Muscle of leg (tissue), 11 donors: ENCODE data around the gene AGBL1. TPM values are rescaled to one million over a fixed set of nuclear protein-coding genes. Genes with fewer than 3 reads are reported as not detected.
A peak's percentile ranks its signal among the peaks of the same experiment; 100 is the strongest.

ENCODE experiments used
- DNase-seq: peaks from one replicate; pipeline ENCODE4 v3.0.0; 2013
- H3K27ac ChIP-seq: one replicate; pipeline ENCODE4 v1.5.1; 2013; ENCODE audit warnings: mild to moderate bottlenecking, low read length, control low read depth
- H3K27me3 ChIP-seq: one replicate; pipeline ENCODE4 v1.6.1; 2013; ENCODE audit warnings: low read length; ENCODE audit not compliant: control insufficient read depth, insufficient read depth
- H3K36me3 ChIP-seq: one replicate; pipeline ENCODE4 v1.6.1; 2013; ENCODE audit warnings: low read length; ENCODE audit not compliant: control insufficient read depth, insufficient read depth
- H3K4me1 ChIP-seq: one replicate; pipeline ENCODE4 v1.6.1; 2013; ENCODE audit warnings: low read length; ENCODE audit not compliant: control insufficient read depth, insufficient read depth
- H3K4me3 ChIP-seq: one replicate; pipeline ENCODE4 v1.5.1; 2013; ENCODE audit warnings: low read length, control low read depth
- H3K9me3 ChIP-seq: replicated peaks from 2 replicates; pipeline ENCODE4 v1.6.1; 2013; ENCODE audit warnings: low read depth, low read length; ENCODE audit not compliant: control insufficient read depth
- WGBS: methylation state at CpG from one replicate; pipeline ENCODE4 v1.1.5; 2013; ENCODE audit warnings: missing lambda C conversion rate; ENCODE audit not compliant: insufficient coverage; 5-methylcytosine and 5-hydroxymethylcytosine counted together
- polyA plus RNA-seq, 8 donors: library from polyadenylated mRNA; unstranded; fragments of 120-200 nt; gene quantifications; one replicate each; pipeline versions ENCODE4 v1.2.1 to v1.2.3, GENCODE V29; 2013; ENCODE audit warnings: inconsistent platforms in 1 of 8, low replicate concordance in 1 of 8; ENCODE audit not compliant: insufficient read length in 8 of 8, insufficient read depth in 1 of 8
- total RNA-seq: library from RNA; stranded (reverse); fragments of 120-200 nt; gene quantifications from one replicate; pipeline ENCODE4 v1.2.4, GENCODE V29; 2013

The AGBL1 gene
- total and polyA plus RNA-seq, 9 donors: 6.0 to 18.1 (median 7.9) TPM

DNA sequence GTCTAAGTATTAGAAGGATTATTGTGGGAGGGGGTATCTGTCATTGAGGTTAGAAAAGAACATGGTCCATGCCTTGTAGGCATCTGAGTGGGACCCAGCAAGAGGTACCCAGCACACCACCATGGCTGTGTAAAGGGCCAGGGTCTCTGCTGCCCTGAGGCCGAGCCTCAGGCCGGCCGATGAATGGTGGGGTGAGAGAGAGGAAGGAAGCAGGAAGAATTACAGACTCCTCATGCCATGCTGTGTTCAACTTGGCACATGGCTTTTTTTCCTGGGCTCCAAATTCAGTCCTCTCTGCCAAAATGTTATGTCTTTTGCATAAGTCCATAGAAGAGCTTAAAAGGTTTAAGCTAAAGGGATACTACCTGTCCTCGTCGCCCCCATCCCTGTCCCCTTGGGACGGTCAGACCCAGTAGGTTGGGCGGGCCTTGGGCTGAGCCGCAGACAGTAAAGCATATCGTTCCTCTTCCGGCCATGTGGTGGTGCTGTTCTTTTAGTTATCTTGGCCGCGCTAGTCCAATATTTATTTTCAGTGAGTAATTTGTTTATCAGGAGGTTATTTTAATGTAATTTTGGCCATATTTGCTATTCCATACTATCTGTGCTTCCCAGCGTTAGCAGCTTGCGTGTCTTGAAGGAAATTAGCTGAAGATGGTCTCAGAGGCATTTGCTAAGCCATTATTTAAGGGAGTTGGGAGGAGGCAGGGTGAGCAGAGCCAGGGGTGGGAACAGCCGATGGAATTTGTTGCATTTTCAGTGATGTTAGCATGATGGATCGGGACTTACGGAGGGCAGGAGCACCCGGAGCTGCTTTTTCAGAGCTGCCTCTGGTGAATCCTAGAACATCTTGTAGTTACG is 152.4 kb downstream of the AGBL1 start:
- DNase-seq: peak; percentile 82
- H3K27me3 ChIP-seq: no peaks in the 10 kb centered on the region
- no peaks in the 10 kb centered on the region for H3K36me3 ChIP-seq
- H3K27ac ChIP-seq: no peak overlapping the region
- H3K4me1 ChIP-seq: peaks cover 12% of the 10 kb centered on the region
- H3K9me3 ChIP-seq: no peaks in the 10 kb centered on the region
- WGBS: 7% methylated on average over 8 of the region's 19 CpGs
- no peak overlapping the region for H3K4me3 ChIP-seq

DNA sequence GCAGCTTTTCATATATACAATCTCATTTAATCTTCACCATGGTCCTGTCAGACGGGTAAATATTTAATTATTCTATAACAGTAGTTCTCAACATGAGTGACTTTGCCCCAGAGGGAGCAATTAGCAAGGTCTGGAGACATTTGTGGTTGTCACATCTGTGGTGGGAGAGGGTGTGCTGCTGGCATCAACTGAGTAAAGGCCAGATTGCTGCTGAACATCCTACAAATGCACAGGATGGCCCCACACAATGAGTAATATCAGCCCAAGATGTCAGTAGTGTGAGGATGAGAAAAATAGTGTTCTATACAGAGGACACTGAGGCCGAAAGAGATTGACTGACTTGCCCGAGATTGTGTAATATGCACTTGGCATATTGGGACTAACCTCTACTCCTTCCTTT is 156.0 kb downstream of the AGBL1 start:
- no peak for DNase-seq
- Histone ChIP-seq H3K36me3 (no peaks in the 10 kb centered on the region), H3K4me3 (no peak overlapping the region), H3K9me3 (no peaks in the 10 kb centered on the region), H3K4me1 (peaks cover 7% of the 10 kb centered on the region), H3K27me3 (no peaks in the 10 kb centered on the region), H3K27ac (no peak overlapping the region)
- WGBS: no CpG with 5 or more reads among the region's 3 CpGs

DNA sequence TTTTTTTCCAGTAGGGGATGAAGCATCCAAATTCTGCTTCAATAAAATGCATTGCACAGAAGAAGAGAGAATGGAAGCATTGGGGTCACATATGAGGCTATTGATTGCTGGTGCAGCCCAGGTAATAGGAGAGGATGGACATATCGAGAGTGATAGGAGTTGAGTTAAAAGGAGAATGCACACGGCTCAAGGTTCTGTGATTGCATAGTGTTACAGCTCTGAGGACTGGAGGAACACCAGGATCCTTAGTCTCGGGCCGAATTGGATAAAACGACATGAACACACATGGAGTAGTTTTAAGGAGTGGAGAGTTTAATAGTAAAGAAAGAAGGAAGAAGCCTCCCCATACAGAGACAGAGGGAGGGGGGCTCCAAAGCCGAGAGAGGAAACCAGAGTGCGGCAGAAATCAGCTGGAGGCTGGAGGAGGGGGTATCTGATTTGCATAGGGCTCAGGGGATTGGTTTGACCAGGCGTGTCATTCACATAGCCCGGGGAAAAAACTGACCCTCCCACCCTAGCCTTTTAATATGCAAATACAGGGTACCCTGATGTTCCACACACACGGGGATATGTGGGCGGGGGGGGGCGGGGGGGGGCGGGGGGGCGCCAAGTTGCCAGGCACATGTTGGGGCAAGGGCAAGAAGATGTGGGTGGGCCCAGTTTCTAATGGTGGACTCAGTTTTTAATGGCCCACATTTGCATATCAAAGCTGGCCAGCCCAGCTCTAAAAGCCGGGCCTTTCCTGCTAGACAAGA is 156.9 kb downstream of the AGBL1 start:
- DNase-seq: no peak
- H3K4me1 ChIP-seq: peaks cover 7% of the 10 kb centered on the region
- H3K27me3 ChIP-seq: no peaks in the 10 kb centered on the region
- WGBS: 35% methylated on average over 3 of the region's 15 CpGs
- H3K27ac ChIP-seq: no peak overlapping the region
- no peaks in the 10 kb centered on the region for H3K9me3 ChIP-seq
- no peaks in the 10 kb centered on the region for H3K36me3 ChIP-seq
- no peak overlapping the region for H3K4me3 ChIP-seq

DNA sequence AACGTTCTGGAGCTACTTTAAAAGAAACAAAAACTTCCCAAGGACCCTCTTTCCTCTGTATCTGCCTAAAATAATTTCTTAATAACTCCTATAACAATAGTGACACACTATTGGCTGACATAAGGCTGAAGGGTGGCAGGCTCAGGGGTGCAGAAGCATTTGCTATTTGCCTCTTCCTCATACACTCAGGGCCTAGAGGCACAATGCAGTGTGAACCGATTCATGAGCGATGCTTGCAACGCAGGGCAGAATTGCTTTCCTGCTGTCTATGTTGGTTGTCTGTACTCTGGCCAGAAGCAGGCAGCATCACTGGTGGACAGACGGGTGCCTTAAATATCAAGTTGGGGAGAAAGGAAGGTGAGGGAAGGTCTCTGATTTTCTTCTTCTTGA is 157.4 kb downstream of the AGBL1 start:
- no peaks in the 10 kb centered on the region for H3K9me3 ChIP-seq
- WGBS: 78% methylated on average over 5 of the region's 5 CpGs
- H3K36me3 ChIP-seq: no peaks in the 10 kb centered on the region
- H3K4me1 ChIP-seq: peaks cover 5% of the 10 kb centered on the region
- DNase-seq: no peak
- H3K27me3 ChIP-seq: no peaks in the 10 kb centered on the region
- no peak overlapping the region for H3K4me3 ChIP-seq
- no peak overlapping the region for H3K27ac ChIP-seq

DNA sequence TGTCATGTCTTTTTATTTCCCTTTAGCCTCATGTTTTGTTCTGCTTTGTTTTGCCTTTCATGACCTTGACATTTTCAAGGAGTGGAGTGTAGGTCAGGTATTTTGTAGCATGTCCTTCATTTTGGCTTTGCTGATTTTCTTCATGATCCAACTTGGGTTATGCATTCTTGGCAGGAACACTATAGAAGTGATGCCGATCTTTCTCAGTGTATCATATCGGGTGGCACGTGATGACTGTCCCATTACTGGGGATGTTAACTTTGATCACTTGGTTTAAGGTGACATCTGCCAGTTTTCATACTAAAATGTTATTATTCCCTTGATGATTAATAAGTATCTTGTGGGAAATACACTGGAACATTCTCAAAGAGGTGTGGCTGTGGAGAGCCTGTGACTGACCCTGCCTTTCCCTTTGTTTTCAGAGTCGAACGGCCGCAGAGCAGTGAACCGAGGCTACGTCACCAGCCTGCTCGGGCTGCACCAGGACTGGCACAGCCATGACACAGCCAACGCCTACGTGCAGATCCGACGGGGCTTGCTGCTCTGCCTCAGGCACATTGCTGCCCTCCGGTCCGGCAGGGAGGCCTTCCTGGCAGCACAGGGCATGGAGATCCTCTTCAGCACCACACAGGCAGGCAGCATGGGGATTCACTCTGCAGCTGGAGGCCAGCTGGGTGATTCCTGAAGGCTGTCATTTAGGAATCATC is 167.7 kb downstream of the AGBL1 start:
- no peak overlapping the region for H3K27ac ChIP-seq
- no peak for DNase-seq
- no peaks in the 10 kb centered on the region for H3K36me3 ChIP-seq
- no peak overlapping the region for H3K4me3 ChIP-seq
- H3K27me3 ChIP-seq: no peaks in the 10 kb centered on the region
- 63% methylated on average over 12 of the region's 15 CpGs for WGBS
- H3K9me3 ChIP-seq: no peaks in the 10 kb centered on the region
- no peaks in the 10 kb centered on the region for H3K4me1 ChIP-seq

DNA sequence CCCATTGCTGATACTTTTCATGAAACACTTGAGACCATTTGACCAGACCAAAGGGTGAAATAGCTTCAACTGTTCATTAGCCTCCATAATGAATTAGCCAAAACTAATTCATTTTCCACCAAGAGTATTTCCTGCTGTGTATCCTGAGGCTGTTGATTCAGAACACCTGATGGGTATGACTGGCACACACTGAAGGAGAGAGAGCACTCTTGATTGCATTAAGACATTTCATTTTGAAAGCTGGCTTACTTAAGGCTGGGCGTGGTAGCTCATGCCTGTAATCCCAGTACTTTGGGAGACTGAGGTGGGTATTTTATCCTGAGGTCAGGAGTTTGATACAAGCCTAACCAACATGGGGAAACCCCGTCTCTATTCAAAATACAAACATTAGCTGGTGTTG is 175.6 kb downstream of the AGBL1 start:
- no peak overlapping the region for H3K27ac ChIP-seq
- no peaks in the 10 kb centered on the region for H3K36me3 ChIP-seq
- no peak for DNase-seq
- no CpG with 5 or more reads among the region's 2 CpGs for WGBS
- H3K27me3 ChIP-seq: no peaks in the 10 kb centered on the region
- H3K4me1 ChIP-seq: no peaks in the 10 kb centered on the region
- no peak overlapping the region for H3K4me3 ChIP-seq
- no peaks in the 10 kb centered on the region for H3K9me3 ChIP-seq

DNA sequence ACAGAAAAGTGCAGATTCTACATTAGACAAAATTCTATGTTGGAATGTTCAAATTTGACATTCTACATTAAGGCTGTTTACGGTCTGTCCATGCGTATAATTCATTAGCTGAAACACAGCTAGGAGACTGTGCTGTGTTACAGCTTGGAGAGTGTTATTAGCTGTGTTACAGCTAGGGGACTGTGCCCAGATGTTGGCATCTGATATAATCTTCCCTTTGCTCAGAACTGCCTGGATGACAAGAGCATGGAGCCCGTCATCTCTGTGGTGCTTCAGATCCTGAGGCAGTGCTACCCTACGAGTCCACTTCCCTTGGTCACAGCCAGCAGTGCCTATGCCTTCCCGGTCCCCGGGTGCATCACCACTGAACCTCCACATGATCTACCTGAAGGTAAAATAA is 177.0 kb downstream of the AGBL1 start:
- DNase-seq: peak; percentile 9
- Histone ChIP-seq H3K27me3 (no peaks in the 10 kb centered on the region), H3K36me3 (no peaks in the 10 kb centered on the region), H3K4me1 (no peaks in the 10 kb centered on the region), H3K4me3 (no peak overlapping the region), H3K27ac (no peak overlapping the region), H3K9me3 (no peaks in the 10 kb centered on the region)
- 79% methylated on average over 3 of the region's 6 CpGs for WGBS

DNA sequence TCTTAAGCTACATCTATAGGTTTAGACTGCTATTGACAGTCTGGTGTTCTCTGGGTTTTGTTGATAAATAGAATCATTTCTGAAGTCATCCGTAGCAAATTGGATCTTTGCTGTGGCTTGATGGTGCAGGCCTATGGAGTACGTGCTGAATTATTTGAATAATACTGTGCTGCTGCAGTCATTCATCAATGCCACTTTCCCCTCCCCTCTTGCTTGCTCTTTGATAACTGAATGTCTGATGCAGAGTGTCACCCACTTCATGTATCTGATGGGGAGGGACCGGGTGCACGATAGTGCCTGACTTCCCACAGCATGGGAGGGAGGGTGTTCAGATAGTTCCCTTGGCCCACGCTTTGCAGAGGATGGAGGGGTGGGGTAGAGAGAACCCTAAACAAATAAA is 179.9 kb downstream of the AGBL1 start:
- no CpG with 5 or more reads among the region's 5 CpGs for WGBS

DNA sequence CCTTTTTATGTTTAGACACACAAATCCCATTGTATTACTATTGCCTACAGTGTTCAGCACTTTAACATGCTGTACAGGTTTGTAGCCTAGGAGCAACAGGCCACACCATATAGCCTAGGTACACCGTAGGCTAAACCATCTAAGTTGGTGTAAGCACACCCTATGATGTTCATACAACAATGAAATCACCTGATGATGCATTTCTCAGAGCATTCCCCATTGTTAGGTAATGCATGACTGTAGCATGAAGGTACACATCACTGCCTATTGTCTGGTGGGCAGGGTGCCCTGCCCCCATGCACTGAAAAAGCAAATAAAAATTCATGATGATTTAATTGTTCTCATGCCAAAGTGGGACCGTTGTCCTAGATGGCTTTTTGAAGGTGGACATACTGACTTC is 183.6 kb downstream of the AGBL1 start:
- DNase-seq: no peak
- Histone ChIP-seq H3K9me3 (no peaks in the 10 kb centered on the region), H3K27me3 (no peaks in the 10 kb centered on the region), H3K27ac (no peak overlapping the region), H3K4me3 (no peak overlapping the region), H3K36me3 (no peaks in the 10 kb centered on the region), H3K4me1 (no peaks in the 10 kb centered on the region)
- 83% methylated on average over 1 of the region's 2 CpGs for WGBS

More for the DNA sequence above, 179.9 kb downstream of the AGBL1 start:
- Histone ChIP-seq H3K27me3 (no peaks in the 10 kb centered on the region), H3K4me1 (no peaks in the 10 kb centered on the region), H3K4me3 (no peak overlapping the region), H3K27ac (no peak overlapping the region), H3K9me3 (no peaks in the 10 kb centered on the region), H3K36me3 (no peaks in the 10 kb centered on the region)
- DNase-seq: no peak

DNA sequence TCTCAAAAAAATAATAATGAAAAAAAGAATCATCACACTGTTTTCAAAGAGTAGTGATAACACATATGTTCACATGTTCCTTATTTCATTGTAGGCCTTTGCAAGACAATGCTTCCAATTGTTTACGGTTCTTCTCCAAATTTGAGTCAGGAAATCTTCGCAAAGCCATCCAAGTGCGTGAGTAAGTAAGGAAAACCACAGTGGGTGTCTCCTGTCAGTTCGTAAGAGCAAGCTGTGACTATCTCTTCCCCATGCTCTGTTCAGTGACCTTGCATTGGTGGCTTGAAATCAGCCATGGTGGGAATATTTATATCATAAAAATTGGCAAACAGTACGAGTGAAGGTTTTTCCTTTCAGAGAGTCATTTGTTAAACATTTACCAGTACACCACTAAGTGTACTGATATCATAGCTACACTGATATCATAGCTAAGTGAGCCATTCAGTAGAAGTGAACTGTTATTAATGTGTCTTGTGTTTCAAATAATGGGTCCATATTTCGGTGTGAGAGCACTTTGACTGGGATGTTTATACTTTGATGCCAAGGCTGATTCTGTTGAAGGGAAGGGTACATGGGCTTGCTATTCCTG is 187.3 kb downstream of the AGBL1 start:
- H3K4me3 ChIP-seq: no peak overlapping the region
- H3K27me3 ChIP-seq: no peaks in the 10 kb centered on the region
- DNase-seq: no peak
- peaks cover 6% of the 10 kb centered on the region for H3K36me3 ChIP-seq
- WGBS: 90% methylated on average over 5 of the region's 6 CpGs
- no peaks in the 10 kb centered on the region for H3K9me3 ChIP-seq
- H3K27ac ChIP-seq: no peak overlapping the region
- no peaks in the 10 kb centered on the region for H3K4me1 ChIP-seq
